Activated naive CD8-positive, alpha-beta T cell treated with anti-CD3 and anti-CD28 coated beads, Interleukin-2, amount 50 U/mL, for 16 hours (primary cell): ENCODE results near the gene DENND5A.
"Not testable (repeated sequence)": the region's sequence is repeated elsewhere in the genome, so short reads cannot be mapped to it uniquely, and the experiment has no call there.

ENCODE experiments used
- DNase-seq: peaks from one replicate; pipeline ENCODE4 v3.0.0-alpha.2; 2020; ENCODE audit warnings: low read depth, low spot score

The DENND5A gene

DNA sequence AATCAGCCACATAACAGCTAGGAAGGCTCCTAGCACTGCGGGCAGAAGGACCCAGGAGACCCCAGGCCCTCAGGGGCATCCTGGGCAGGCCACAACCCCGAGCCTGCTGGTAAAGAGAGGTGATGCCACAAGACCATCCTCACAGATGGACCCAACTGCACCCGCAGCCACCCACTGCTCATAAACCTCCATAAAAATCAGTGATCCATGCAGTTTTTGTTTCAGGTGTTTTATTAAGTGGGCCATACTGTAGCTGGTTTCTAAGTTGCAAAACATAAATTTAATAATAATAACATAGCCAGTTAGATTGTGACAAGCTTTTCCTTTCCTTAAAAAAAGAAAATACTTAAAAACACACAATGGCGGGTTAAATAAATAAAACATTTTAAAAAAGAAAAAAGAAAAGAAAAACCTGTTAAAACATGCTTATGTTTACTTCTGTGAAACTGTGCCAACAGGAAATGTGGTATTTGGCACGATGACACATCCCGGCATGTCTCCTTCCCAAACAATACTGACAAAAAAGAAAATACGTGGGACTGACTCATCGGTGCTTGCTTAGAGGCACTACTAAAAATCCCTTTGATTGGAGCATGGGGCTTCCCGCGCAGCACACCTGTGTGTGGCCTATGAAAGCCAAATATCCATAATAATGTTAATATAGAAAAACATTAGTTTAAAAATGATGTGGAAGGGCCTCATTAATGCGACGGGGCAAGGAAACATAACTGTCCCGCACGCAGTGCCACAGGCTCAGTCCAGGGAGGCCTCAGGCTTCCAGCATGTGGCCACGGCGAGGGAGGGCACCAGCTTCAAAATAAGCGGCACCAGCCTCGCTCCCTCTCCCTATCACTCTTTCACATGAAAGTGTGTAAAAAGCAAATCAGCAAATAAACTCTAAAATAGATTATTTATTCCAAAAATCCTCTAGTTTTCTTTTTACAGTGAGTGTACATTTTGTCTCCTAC, 126.3 kb downstream of the DENND5A start:
- no peak for DNase-seq

DNA sequence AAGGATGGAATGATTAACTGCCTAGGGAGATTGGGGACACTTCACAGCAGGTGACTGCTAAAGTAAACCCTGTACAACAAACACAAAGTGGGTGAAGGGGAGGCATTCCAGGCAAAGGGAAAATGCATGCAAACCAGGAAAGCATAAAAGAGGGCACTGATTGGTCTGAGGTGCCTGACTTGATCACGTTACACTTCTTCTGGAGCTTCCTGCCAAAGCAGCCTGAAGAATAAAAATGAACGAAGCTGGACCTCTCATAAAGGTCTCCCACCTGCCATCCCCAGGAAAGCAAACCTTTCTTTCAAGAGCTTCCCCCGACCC, 127.1 kb downstream of the DENND5A start:
- DNase-seq = no peak

DNA sequence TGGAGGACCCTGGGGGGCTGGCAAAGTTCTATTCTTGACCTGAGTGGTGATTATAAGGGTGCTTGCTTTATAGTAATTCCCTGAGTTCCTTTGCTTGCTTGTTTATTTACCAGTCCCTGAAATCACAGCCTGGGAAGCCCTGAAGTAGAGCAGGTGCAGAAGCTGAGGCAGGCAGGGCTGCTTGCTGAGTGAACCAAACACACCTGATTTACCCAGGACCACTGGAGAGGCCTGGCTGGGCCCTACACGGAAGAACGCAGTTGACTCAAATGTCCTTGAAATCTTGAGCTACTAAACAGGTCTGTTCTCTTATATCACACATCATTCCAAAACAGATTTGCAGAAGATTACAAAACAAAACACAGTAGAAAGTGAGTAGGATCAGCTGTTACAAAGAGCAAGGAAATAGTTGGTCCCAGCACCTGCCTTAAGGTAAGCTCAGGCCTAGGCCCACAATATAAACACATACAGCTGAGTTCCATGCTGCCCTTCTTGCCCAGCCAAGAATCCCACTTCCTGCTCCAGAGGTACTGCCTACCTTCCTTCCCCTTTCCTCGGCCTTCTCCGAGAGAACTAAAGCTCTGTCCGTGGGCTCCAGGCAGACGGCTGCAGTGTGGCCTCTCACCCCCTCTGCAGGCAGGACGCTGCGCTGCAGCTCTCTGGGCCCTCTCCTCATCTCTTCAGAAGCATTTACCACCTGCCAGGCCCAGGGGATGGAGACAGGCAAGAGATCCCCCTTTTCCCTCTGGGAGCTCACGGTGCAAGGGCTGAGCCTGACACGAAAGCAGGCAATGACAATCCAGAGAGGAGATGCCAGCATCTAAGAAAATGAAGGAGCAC, 127.6 kb downstream of the DENND5A start:
- DNase-seq = peak; percentile 18

DNA sequence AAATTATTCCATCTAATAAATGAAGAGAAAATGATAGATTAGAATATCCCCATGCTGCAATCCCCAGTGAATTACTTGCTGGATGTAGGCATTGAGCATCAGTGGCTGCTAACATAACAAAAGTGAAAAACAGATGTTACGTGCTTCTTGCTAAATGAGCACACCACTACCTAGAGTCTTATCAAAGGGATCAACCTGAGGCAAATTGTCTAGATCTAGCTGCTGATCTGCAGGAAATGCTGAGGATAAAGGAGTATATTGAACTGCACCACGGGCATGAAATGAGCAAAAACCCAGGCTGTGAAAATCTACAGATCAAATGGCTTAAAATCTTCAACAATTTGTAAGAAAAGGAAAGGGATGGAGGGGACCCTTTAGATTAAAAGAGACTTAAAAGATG, 128.4 kb downstream of the DENND5A start:
- no peak for DNase-seq

DNA sequence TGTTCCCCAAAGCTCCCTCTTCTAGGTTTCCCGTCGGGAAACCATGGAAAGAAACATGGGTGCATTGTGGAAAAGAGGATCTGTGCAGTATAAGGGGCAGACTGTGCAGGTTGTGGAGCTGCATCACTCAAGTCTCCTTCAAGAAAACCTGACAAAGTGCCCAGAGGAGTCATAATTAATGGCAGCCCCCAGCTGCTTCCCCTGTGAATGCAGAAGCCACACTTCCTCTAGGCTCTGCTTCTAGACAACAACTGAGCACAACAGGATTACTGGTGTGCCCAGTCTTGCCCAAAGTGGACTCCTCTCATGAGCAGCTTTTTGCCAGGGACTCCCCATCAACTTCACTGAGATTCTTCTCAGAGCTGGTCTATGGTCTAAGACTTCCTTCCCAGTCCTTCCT, 131.2 kb downstream of the DENND5A start:
- no peak for DNase-seq

DNA sequence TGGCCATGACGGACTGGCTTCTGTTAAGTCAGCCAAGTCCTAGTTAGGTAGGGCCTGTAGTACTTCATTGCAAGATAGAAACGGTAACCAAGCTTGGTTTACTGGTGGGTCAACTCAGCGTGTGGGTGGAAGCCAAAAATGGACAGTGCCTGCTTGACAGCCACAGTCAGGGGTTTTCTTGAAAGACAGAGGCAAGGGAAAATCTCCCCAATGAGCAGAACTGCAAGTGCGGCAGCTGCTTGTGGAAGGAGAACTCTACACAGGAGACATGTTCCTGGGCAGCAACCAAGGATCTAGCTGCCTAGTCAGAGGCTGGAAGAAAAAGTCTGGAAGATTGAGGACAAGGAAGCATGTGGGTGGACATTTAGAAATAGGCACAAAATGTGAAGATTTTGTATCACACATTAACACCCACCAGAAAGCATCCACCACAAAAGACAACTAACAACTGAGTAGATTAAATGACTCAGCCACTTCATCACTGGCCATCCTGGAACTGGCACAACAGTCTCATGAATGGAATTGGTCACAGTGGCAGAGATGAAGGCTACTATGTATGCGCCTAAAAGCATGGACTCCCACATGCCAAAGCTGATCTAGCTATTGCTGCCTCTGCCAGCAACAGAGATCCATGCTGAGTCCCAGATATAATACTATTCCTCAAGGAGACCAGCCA, 132.8 kb downstream of the DENND5A start:
- no peak for DNase-seq

DNA sequence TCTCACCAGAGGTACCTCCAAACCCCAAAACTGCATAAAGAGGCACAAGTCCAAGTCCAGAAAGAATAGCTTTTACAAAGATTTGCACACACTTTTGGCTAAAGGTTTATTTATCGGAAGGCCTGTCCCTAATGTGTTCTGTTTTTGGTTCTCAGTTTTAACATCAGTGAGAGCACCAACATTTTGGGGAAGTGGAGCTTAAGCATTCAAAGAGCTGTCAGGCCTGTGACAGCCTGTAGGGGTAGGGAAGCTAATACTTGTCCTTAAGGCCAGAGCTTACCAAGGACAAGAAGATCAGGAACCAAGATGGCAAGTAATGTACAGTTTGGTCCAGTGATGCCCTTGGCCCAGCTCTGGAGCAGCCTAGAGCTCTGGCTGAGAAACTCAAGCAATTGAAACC, 134.9 kb downstream of the DENND5A start:
- DNase-seq = no peak

DNA sequence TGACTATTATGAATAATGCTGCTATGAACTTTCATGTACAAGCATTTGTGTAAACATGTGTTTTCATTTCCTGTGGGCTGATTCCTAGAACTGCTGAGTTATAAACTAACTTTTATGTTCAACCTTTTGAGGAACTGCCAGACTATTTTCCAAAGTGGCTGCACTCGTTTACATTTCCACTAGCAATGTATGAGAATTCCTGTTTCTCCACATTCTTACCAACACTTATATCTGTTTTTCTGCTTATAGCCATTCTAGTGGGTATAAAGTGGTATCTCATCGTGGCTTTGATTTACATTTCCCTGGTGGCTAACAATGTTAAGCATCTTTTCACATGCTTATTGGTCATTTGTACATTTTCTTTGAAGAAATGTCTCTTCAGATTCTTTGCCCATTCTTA, 138.5 kb downstream of the DENND5A start:
- no peak for DNase-seq

DNA sequence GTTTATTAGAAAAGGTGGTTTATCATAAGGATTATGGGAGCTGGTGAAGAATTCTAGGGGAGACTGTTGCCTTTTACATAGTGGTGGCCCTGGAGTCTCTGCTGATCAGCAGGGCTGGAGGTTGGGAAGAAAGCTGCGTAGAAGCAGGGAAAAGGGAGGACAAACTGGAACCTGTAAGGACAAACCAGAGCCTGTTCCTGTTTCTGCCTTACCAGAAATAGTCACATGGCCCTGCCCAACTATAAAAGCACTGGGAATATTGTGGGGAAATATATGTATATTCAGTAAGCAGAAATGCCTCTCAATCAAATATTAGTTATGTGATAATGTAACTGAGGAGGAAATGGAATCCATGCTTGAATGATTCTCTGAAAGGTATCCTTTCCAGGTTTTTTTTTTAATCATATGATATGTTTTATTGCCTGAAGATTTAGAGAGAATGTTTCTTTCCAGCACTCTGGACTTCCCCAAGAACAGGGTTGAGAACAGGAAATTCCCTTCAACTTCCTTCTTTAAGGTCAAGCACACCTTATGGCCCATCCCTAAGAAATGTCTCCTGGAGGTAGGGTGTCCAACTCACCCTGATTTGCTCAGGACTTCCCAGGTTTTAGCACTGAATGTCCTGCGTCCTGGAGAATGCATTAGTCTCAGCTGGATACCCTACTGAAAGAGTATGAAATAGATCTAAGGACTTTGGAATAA, 139.8 kb downstream of the DENND5A start:
- DNase-seq = no peak

DNA sequence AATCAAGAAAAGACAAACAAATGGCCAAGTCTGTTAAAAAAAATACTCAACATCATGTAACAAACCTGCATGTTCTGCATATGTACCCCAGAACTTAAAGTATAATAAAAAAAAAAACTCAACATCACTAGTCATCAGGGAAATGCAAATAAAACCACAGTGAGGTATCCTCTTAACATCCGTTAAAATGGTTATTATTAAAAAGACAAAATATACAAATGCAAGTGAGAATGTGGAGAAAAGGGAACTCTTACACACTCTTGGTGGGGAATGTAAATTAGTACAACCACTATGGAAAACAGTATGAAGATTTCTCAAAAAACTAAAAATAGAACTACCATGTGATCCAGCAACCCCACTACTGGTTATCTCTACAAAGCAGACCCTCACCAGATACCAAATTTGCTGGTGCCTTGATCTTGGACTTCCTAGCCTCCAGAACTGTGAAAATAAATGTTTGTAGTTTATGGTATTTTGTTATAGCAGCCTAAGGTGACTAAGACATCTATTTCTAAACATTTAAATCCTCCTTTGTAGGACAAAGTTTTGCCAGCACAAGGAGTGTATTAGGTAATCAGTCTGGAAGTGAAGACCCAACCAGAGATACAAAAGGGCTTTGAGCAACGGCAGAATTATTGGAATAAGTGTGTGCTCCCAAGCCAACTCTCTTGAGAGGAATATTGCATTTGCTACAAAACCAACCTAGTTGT, 141.4 kb downstream of the DENND5A start:
- no peak for DNase-seq

DNA sequence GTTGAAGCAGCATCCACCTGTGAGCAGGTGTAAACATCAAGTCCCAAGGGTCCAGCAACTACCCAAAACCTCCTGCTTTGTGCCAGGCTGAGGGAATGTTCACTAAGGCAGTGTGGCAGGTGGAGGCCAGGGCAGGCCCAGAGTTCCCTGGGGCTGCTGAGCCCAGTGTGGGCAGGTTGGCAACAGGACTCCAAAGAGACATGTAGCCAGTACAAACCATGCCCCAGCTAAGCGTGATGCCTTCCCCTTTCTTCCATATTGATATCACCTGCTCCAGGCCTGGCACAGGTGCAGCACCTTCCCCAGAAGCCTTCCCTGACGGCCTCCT, 143.7 kb downstream of the DENND5A start:
- no peak for DNase-seq

DNA sequence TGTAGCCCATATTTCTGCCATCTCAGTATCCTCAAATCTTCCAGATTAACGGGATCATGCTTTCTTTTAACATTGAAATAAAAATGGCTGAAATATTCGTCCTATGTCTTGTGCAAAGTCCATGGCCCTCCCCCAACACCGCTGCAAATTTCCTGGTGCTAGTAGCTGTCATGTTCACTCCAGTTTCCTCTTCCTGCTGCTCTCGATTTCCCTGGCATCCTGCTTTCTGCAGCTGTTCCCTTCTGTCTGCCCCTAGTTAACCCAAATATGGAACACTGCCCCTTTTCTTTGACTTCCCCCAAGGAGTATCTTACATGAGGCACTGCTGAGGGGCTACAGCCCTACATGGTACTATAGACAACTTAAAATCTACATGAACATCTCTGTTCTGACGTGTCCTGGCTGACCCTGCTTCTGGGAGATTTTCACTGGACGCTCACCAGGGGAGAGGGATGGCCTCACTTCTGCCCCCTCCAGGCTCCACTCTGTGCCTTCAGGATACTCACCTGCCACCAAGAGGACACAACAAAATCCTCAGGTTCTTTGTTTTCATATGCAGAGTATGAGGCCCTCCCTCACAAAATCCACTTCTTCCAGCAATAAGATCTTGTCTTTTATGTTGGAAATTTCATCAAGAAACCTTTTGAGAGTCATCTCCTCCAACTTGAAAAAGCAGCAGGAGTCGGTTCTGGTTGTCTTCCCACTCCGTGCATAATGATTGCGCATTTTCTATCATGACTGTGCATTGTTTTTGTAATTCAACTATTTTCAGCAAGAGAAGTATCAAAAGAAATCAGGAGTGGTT, 144.3 kb downstream of the DENND5A start:
- DNase-seq = no peak

DNA sequence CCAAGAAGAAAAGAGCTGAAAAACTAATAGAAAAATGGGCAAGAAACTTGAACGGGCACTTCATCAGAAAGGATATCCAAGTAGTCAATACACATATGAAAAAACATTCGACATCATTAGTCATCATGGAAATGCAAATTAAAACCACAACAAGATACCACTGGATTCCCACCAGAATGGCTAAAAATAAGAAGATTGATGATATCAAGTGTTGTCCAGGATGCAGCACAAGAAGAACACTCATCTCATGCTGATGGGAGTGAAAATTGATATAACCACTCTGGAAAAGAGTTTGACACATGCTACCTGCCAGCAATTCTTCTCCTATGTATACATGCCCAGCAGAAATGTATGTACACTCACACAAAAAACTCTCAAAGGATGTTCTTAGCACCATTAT, 146.9 kb downstream of the DENND5A start:
- DNase-seq = no peak

DNA sequence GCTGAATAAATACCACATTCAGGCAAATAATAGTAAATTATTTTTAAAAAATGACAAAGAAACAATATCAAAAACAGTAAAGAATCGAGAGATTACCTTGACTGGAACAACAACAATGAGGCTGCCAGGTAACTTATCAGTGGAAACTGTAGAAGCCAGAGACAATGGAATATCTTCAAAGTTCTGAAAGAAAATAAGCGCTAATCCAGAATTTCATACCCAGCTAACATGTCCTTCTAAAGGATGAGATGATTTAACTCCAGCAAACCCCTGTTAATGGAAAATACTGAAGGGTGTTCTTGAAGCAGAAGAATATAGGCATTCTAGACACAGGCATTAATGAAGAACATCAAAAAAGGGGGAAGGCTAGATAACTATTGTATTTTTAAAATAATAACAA, 153.1 kb downstream of the DENND5A start:
- no peak for DNase-seq

DNA sequence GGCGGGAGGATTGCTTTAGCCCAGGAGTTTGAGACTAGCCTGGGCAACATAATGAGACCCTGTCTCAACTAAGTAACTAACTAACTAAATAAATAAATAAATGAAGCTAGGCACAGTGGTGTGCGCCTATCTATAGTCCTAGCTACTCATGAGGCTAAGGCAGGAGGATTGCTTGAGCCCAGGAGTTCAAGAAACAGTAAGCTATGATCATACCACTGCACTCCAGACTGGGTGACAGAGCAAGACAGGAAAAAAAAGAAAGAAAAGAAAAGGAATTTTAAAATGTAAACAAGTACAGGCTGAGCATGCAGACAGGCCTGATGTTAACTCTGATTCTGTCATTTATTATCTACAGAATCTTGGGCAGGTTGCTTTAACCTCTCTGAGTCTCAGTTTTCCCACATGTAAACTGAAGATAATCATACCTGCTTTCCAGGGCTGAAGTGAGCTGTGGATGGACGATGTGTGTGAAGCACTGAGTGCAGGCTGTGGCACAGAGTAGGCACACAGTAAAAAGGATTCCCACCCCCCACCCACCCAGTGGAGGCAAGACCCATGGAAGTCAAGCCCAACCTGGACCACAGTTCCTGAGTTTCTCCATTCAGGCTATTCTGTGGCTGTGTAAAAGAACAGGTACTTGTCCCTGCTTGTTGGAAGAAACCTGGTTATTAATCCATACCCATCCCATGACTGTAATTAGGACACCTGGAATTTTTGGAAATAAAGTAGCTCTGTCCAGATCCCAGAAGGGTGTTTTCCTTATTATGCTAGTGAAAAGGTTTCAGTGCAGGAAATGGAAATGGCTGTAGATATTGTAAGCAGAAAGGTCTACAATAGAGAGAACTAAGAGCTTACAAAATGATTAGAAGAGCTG, 155.1 kb downstream of the DENND5A start:
- DNase-seq = no peak

DNA sequence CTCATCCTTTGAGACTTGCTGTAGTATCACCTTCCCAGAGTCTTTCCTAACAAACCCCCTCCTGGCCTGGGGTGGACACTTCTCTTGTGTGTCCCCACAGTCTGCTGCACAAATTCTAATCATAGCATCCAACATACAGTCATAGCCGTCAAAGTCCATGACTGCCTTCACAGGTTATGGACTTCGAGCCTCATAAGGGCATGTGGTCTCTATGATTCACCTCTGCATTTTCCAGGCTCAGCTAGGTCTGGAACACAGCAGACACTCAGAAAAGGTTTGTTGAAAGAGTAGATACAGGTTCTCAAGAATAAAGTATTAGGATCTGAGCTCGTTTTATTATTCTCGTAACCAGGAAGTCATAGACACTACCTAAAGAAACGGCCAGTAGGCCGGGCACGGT, 160.6 kb downstream of the DENND5A start:
- DNase-seq = no peak

DNA sequence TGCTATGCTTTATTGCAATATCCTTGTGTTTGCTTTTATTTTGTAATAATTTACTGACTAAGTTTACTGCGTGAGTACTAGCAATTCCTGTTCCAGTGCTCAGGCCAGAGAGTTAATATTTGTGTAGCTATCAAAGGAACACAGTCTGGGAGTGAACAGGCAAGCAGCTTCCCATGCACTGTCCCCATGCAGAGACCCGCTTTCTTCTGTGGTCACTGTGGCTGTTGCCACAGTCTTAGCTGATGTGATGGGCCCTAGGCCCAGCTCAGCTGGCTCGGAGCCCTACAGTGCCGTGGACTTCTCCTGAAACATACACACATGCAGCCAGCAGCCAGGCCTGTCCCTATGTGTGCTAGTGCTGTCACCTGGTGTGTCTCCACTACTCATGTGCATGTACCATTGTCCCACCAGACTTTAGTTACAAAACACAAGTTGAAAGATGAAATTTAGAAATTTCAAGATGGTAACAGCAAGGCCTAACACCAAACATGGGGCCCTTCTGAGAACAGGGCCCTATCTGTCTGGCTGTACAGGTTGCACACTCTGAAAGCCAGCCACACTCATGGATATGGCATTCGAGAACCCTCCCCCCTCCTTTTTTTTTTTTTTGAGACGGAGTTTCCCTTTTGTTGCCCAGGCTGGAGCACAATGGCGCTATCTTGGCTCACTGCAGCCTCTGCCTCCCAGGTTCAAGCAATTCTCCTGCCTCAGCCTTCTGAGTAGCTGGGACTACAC, 161.4 kb downstream of the DENND5A start:
- no peak for DNase-seq

DNA sequence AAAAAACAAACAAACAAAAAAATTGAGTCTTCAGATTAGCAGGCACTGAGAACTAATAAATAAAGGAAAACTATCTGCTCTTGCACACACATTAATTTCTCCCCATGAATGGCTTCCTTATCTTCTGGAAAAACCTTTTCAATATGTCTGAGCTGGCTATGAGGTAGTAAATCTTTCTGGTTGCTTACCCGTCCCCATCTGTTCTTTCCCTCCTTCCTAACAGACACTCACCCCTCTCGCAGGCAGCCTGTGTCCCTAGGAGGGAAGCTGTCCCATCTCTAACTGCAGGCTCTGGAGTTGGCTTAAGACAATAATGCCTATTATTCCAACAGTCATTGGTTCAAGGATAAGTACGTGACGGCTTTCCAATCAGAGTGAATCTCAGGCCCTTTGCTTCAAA, 165.5 kb downstream of the DENND5A start:
- no peak for DNase-seq

DNA sequence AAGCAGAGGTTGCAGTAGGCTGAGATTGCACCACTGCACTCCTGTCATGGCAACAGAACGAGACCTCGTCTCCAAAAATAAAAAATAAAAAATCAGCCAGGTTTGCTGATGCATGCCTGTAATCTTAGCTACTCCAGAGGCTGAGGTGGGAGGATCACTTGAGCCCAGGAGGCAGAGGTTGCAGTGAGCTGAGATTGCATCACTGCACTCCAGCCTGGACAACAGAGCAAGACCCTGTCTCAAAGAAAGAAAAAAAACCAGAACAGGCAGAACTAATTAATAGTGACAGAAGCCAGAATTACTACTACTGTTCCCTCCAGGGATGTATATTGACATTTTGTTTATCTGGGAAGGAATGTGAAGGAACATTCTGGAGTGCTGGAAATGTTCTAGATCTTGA, 166.7 kb downstream of the DENND5A start:
- not testable (repeated sequence) for DNase-seq
